ENCODE data around the gene KNCN. TPM values are rescaled to one million over a fixed set of nuclear protein-coding genes. Genes with fewer than 3 reads are reported as not detected.

KNCN gene
- total RNA-seq, 4 donors from 2014 or later: not detected

- no peaks in the 10 kb centered on the region for H3K9me3 ChIP-seq
- WGBS: 80% methylated on average over 5 of the region's 5 CpGs
- peak overlapping the region; percentile 29 to 71 (median 55) for H3K27ac ChIP-seq (replicated peaks in 1 of 4)
- no peak for TF ChIP-seq POLR2AphosphoS5 (IDR thresholded peaks at IDR 0.05)
- TF ChIP-seq CTCF (IDR thresholded peaks at IDR 0.05): no peak
- no peak for TF ChIP-seq POLR2A (IDR thresholded peaks at IDR 0.05; ENCODE audit: low read depth)
- no peak for TF ChIP-seq EP300 (IDR thresholded peaks at IDR 0.05)
- no peak overlapping the region for H3K4me3 ChIP-seq
- H3K27me3 ChIP-seq: no peaks in the 10 kb centered on the region
- H3K36me3 ChIP-seq: peaks cover 35 to 58% (median 52%) of the 10 kb centered on the region in 4 donors
- peaks cover 0 to 17% (median 8%) of the 10 kb centered on the region in 4 donors for H3K4me1 ChIP-seq
- intact Hi-C loops (cut with DNase I): no loop called here
- no peak for DNase-seq (ENCODE audit: extremely low spot score)
Observed at GRCh38 chr1:46594063-46594462, 42.6 kb upstream of the KNCN start.

GRCh38 chr1:46592823-46593222 lies 41.4 kb upstream of the KNCN start:
- WGBS: 75% methylated on average over 4 of the region's 4 CpGs
- intact Hi-C loops (cut with DNase I): no loop called here
- DNase-seq (ENCODE audit: extremely low spot score): no peak
- H3K9me3 ChIP-seq: no peaks in the 10 kb centered on the region
- no peak overlapping the region for H3K4me3 ChIP-seq
- H3K4me1 ChIP-seq: peaks cover 0 to 13% (median 6%) of the 10 kb centered on the region in 4 donors
- no peaks in the 10 kb centered on the region for H3K27me3 ChIP-seq
- TF ChIP-seq CTCF (IDR thresholded peaks at IDR 0.05) (no peak), POLR2AphosphoS5 (IDR thresholded peaks at IDR 0.05) (no peak), POLR2A (IDR thresholded peaks at IDR 0.05; ENCODE audit: low read depth) (no peak), EP300 (IDR thresholded peaks at IDR 0.05) (no peak)
- H3K27ac ChIP-seq (replicated peaks in 1 of 4): no peak overlapping the region
- H3K36me3 ChIP-seq: peaks cover 35 to 65% (median 57%) of the 10 kb centered on the region in 4 donors

DNA sequence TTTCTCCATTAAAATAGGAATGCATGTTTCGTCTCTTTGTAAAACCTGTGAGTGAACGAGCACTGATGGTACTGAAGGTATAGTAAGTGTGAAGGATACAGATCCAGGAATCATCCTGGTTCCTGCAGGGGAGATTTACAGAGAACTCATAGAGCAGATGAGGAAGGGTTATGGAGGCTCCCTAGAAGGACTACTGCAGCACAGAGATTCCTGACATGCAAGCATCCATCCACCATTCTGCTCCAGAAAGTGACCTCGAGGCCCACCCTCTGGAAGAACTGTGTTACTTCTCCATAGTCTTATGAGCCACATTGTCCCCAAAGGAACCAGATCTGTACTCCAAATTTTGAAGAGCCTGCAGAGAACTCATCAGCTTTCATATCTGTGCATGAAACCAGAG lies 38.1 kb upstream of the KNCN start:
- Histone ChIP-seq H3K27me3 (no peaks in the 10 kb centered on the region), H3K27ac (replicated peaks in 1 of 4) (no peak overlapping the region), H3K4me3 (no peak overlapping the region), H3K4me1 (peaks cover 0 to 2% (median 0%) of the 10 kb centered on the region in 4 donors), H3K9me3 (no peaks in the 10 kb centered on the region), H3K36me3 (peaks cover 48 to 90% (median 84%) of the 10 kb centered on the region in 4 donors)
- TF ChIP-seq POLR2AphosphoS5 (IDR thresholded peaks at IDR 0.05): no peak
- TF ChIP-seq POLR2A (IDR thresholded peaks at IDR 0.05; ENCODE audit: low read depth): no peak
- no peak for TF ChIP-seq CTCF (IDR thresholded peaks at IDR 0.05)
- TF ChIP-seq EP300 (IDR thresholded peaks at IDR 0.05): no peak
- intact Hi-C loops (cut with DNase I): no loop called here
- no peak for DNase-seq (ENCODE audit: extremely low spot score)
- WGBS: 89% methylated on average over 3 of the region's 3 CpGs

- DNase-seq (ENCODE audit: extremely low spot score): no peak
- Histone ChIP-seq H3K27me3 (no peaks in the 10 kb centered on the region), H3K4me1 (no peaks in the 10 kb centered on the region), H3K27ac (replicated peaks in 1 of 4) (no peak overlapping the region), H3K36me3 (peaks cover 45 to 92% (median 80%) of the 10 kb centered on the region in 4 donors), H3K4me3 (no peak overlapping the region), H3K9me3 (no peaks in the 10 kb centered on the region)
- no peak for TF ChIP-seq POLR2A (IDR thresholded peaks at IDR 0.05; ENCODE audit: low read depth)
- TF ChIP-seq POLR2AphosphoS5 (IDR thresholded peaks at IDR 0.05): peak in 1 of 2 donors; percentile 11
- 94% methylated on average over 7 of the region's 7 CpGs for WGBS
- intact Hi-C loops (cut with DNase I): no loop called here
Observed at GRCh38 chr1:46587069-46587468, 35.6 kb upstream of the KNCN start.

DNA sequence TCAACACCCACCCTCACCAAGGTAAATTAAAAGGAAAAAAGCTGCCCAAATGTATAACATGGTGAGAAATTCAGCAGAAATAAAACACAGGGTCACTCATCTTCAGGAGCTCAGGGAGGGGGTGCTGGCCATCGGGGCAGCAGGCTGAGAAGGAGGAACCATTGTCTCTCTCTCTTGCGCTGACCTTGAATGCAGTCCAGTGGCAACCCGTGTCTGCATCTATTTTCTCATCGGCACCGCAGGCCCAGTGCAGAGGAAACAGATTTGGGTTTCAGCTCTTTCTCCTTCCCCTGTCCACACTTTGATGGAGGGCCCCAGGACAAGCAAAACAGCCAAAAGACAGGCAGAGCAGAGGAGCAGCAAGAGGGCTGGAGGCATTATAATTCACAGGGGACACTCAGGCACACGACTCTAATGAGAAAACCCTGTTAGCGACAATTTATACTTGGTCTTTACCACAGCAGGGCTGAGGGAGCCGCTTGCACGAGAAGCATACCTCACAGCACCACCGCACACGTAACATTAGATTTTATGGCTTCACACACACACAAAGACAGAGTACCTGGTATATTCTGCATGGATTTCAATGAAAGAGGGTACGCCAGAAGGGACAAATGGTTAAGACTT lies 34.0 kb upstream of the KNCN start:
- peaks cover 32 to 92% (median 74%) of the 10 kb centered on the region in 4 donors for H3K36me3 ChIP-seq
- no peaks in the 10 kb centered on the region for H3K9me3 ChIP-seq
- DNase-seq (ENCODE audit: extremely low spot score): no peak
- H3K27me3 ChIP-seq: no peaks in the 10 kb centered on the region
- intact Hi-C loops (cut with DNase I): no loop called here
- no peak overlapping the region for H3K4me3 ChIP-seq
- TF ChIP-seq CTCF (IDR thresholded peaks at IDR 0.05) (no peak), POLR2AphosphoS5 (IDR thresholded peaks at IDR 0.05) (no peak), EP300 (IDR thresholded peaks at IDR 0.05) (no peak)
- WGBS: 83% methylated on average over 12 of the region's 12 CpGs
- no peak overlapping the region for H3K27ac ChIP-seq (replicated peaks in 1 of 4)
- no peaks in the 10 kb centered on the region for H3K4me1 ChIP-seq
